Measurements from ENCODE around the gene TPO.
"Not testable (repeated sequence)": the region's sequence is repeated elsewhere in the genome, so short reads cannot be mapped to it uniquely, and the experiment has no call there.

The TPO gene

GRCh38 chr2:1505031-1505441 lies 91.8 kb downstream of the TPO start:
- DNase-seq, result no peak

- DNase-seq, result peak in 1 of 2 donors; percentile 33
Observed at GRCh38 chr2:1509271-1510065, 96.2 kb downstream of the TPO start.

GRCh38 chr2:1510176-1510575 lies 96.9 kb downstream of the TPO start:
- DNase-seq, result no peak

GRCh38 chr2:1511455-1511854 lies 98.2 kb downstream of the TPO start:
- DNase-seq, result no peak

- no peak for DNase-seq
Observed at GRCh38 chr2:1512321-1513289, 99.3 kb downstream of the TPO start.

GRCh38 chr2:1514391-1515072 lies 101.3 kb downstream of the TPO start:
- no peak for DNase-seq

- DNase-seq, result no peak
Observed at GRCh38 chr2:1515073-1515430, 101.8 kb downstream of the TPO start.

GRCh38 chr2:1515986-1516797 lies 102.9 kb downstream of the TPO start:
- no peak for DNase-seq

GRCh38 chr2:1516798-1517060 lies 103.5 kb downstream of the TPO start:
- DNase-seq, result no peak

- not testable (repeated sequence) for DNase-seq
Observed at GRCh38 chr2:1517291-1517690, 104.0 kb downstream of the TPO start.

GRCh38 chr2:1517786-1518185 lies 104.5 kb downstream of the TPO start:
- no peak for DNase-seq

GRCh38 chr2:1518331-1518803 lies 105.1 kb downstream of the TPO start:
- peak in 1 of 2 donors; percentile 19 for DNase-seq

- no peak for DNase-seq
Observed at GRCh38 chr2:1518867-1519530, 105.7 kb downstream of the TPO start.

- DNase-seq, result no peak
Observed at GRCh38 chr2:1521191-1521877, 108.1 kb downstream of the TPO start.

GRCh38 chr2:1521878-1522830 lies 108.9 kb downstream of the TPO start:
- DNase-seq, result no peak

GRCh38 chr2:1527153-1527992 lies 114.1 kb downstream of the TPO start:
- DNase-seq, result no peak

GRCh38 chr2:1528273-1529064 lies 115.2 kb downstream of the TPO start:
- no peak for DNase-seq

- DNase-seq, result peak in 1 of 2 donors; percentile 5
Observed at GRCh38 chr2:1538663-1539062, 125.4 kb downstream of the TPO start.
